Stimulated activated naive CD8-positive, alpha-beta T cell treated with anti-CD3 and anti-CD28 coated beads, Interleukin-15, amount 100 ng/mL, for 72 hours (primary cell): ENCODE results near the gene TMEM236.

Experiments
- ATAC-seq: fragments of 150-1000 bp; cut with Tn5 transposase; 2 replicates; pipeline ENCODE4 v1.10.0; 2021; ENCODE audit warnings: mild to moderate bottlenecking, moderate library complexity
- DNase-seq, 2 donors: peaks; one replicate each; pipeline ENCODE4 v3.0.0; 2021 to 2022
- H3K27ac Mint-ChIP-seq, 2 donors: one replicate each; pipeline ENCODE4 v1.8.0; 2022; ENCODE audit warnings: mild to moderate bottlenecking in 2 of 2, mixed read lengths in 2 of 2, moderate library complexity in 2 of 2
- H3K27me3 Mint-ChIP-seq: one replicate; pipeline ENCODE4 v1.8.0; 2022; ENCODE audit warnings: mixed read lengths
- H3K4me1 Mint-ChIP-seq: one replicate; pipeline ENCODE4 v1.8.0; 2022; ENCODE audit warnings: mild to moderate bottlenecking, mixed read lengths
- H3K4me3 Mint-ChIP-seq, 2 donors: one replicate each; pipeline ENCODE4 v1.8.0; 2022; ENCODE audit warnings: mild to moderate bottlenecking in 2 of 2, mixed read lengths in 2 of 2, moderate library complexity in 1 of 2
- H3K9me3 Mint-ChIP-seq, 2 donors: one replicate each; pipeline ENCODE4 v1.8.0; 2022; ENCODE audit warnings: mixed read lengths in 2 of 2

TMEM236 gene

GRCh38 chr10:17766731-17767130 lies 14.7 kb downstream of the TMEM236 start:
- Mint-ChIP-seq H3K9me3 (no peaks in the 10 kb centered on the region), H3K4me3 (no peak overlapping the region), H3K4me1 (no peaks in the 10 kb centered on the region), H3K27ac (no peak overlapping the region), H3K27me3 (no peaks in the 10 kb centered on the region)
- no peak for DNase-seq
- ATAC-seq = no peak

GRCh38 chr10:17768496-17768895 lies 16.5 kb downstream of the TMEM236 start:
- H3K27me3 Mint-ChIP-seq = no peaks in the 10 kb centered on the region
- H3K27ac Mint-ChIP-seq = no peak overlapping the region
- DNase-seq = no peak
- ATAC-seq = no peak
- no peaks in the 10 kb centered on the region for H3K4me1 Mint-ChIP-seq
- no peak overlapping the region for H3K4me3 Mint-ChIP-seq
- H3K9me3 Mint-ChIP-seq = no peaks in the 10 kb centered on the region

- H3K27ac Mint-ChIP-seq = no peak overlapping the region
- H3K9me3 Mint-ChIP-seq = no peaks in the 10 kb centered on the region
- no peaks in the 10 kb centered on the region for H3K4me1 Mint-ChIP-seq
- no peak for ATAC-seq
- DNase-seq = no peak
- H3K4me3 Mint-ChIP-seq = no peak overlapping the region
- H3K27me3 Mint-ChIP-seq = no peaks in the 10 kb centered on the region
Measured at GRCh38 chr10:17768957-17769356, 17.0 kb downstream of the TMEM236 start.

- Mint-ChIP-seq H3K27me3 (no peaks in the 10 kb centered on the region), H3K27ac (no peak overlapping the region), H3K4me3 (no peak overlapping the region), H3K4me1 (no peaks in the 10 kb centered on the region), H3K9me3 (no peaks in the 10 kb centered on the region)
- DNase-seq = no peak
- no peak for ATAC-seq
Measured at GRCh38 chr10:17771017-17771416, 19.0 kb downstream of the TMEM236 start.

GRCh38 chr10:17779784-17780183 lies 27.8 kb downstream of the TMEM236 start:
- Mint-ChIP-seq H3K4me1 (no peaks in the 10 kb centered on the region), H3K9me3 (no peaks in the 10 kb centered on the region), H3K4me3 (no peak overlapping the region), H3K27ac (no peak overlapping the region), H3K27me3 (no peaks in the 10 kb centered on the region)
- no peak for DNase-seq
- no peak for ATAC-seq

- DNase-seq = no peak
- H3K9me3 Mint-ChIP-seq = no peaks in the 10 kb centered on the region
- H3K4me3 Mint-ChIP-seq = no peak overlapping the region
- no peaks in the 10 kb centered on the region for H3K27me3 Mint-ChIP-seq
- ATAC-seq = no peak
- no peaks in the 10 kb centered on the region for H3K4me1 Mint-ChIP-seq
- H3K27ac Mint-ChIP-seq = no peak overlapping the region
Measured at GRCh38 chr10:17780727-17781126, 28.7 kb downstream of the TMEM236 start.

GRCh38 chr10:17781856-17782255 lies 29.9 kb downstream of the TMEM236 start:
- H3K27ac Mint-ChIP-seq = no peak overlapping the region
- no peaks in the 10 kb centered on the region for H3K9me3 Mint-ChIP-seq
- ATAC-seq = no peak

GRCh38 chr10:17782921-17783665 lies 31.1 kb downstream of the TMEM236 start:
- ATAC-seq = no peak

More at GRCh38 chr10:17781856-17782255, 29.9 kb downstream of the TMEM236 start:
- DNase-seq = no peak
- Mint-ChIP-seq H3K27me3 (no peaks in the 10 kb centered on the region), H3K4me1 (no peaks in the 10 kb centered on the region), H3K4me3 (no peak overlapping the region)

GRCh38 chr10:17783751-17784150 lies 31.8 kb downstream of the TMEM236 start:
- no peak overlapping the region for H3K4me3 Mint-ChIP-seq
- no peaks in the 10 kb centered on the region for H3K27me3 Mint-ChIP-seq
- H3K9me3 Mint-ChIP-seq = no peaks in the 10 kb centered on the region
- no peak for DNase-seq
- no peaks in the 10 kb centered on the region for H3K4me1 Mint-ChIP-seq
- no peak for ATAC-seq
- H3K27ac Mint-ChIP-seq = no peak overlapping the region

More at GRCh38 chr10:17782921-17783665, 31.1 kb downstream of the TMEM236 start:
- H3K9me3 Mint-ChIP-seq = no peaks in the 10 kb centered on the region
- DNase-seq = no peak
- H3K4me3 Mint-ChIP-seq = no peak overlapping the region
- no peaks in the 10 kb centered on the region for H3K4me1 Mint-ChIP-seq
- H3K27ac Mint-ChIP-seq = peak overlapping the region in 1 of 2 donors; percentile 12
- no peaks in the 10 kb centered on the region for H3K27me3 Mint-ChIP-seq

GRCh38 chr10:17784688-17785087 lies 32.7 kb downstream of the TMEM236 start:
- Mint-ChIP-seq H3K4me3 (no peak overlapping the region), H3K27me3 (no peaks in the 10 kb centered on the region), H3K9me3 (no peaks in the 10 kb centered on the region), H3K4me1 (no peaks in the 10 kb centered on the region), H3K27ac (no peak overlapping the region)
- no peak for DNase-seq
- ATAC-seq = no peak

GRCh38 chr10:17785276-17785930 lies 33.4 kb downstream of the TMEM236 start:
- H3K9me3 Mint-ChIP-seq = no peaks in the 10 kb centered on the region
- no peaks in the 10 kb centered on the region for H3K4me1 Mint-ChIP-seq
- no peak for DNase-seq
- H3K4me3 Mint-ChIP-seq = no peak overlapping the region
- H3K27ac Mint-ChIP-seq = no peak overlapping the region
- ATAC-seq = no peak
- no peaks in the 10 kb centered on the region for H3K27me3 Mint-ChIP-seq

- no peak for ATAC-seq
- Mint-ChIP-seq H3K4me3 (no peak overlapping the region), H3K27ac (no peak overlapping the region)
Measured at GRCh38 chr10:17787087-17787961, 35.3 kb downstream of the TMEM236 start.

GRCh38 chr10:17788646-17789045 lies 36.6 kb downstream of the TMEM236 start:
- Mint-ChIP-seq H3K27me3 (no peaks in the 10 kb centered on the region), H3K4me3 (no peak overlapping the region), H3K4me1 (peaks cover 6% of the 10 kb centered on the region), H3K27ac (no peak overlapping the region), H3K9me3 (no peaks in the 10 kb centered on the region)
- ATAC-seq (no peak), DNase-seq (no peak)

More at GRCh38 chr10:17787087-17787961, 35.3 kb downstream of the TMEM236 start:
- Mint-ChIP-seq H3K27me3 (no peaks in the 10 kb centered on the region), H3K4me1 (no peaks in the 10 kb centered on the region), H3K9me3 (no peaks in the 10 kb centered on the region)
- no peak for DNase-seq

GRCh38 chr10:17789396-17789795 lies 37.4 kb downstream of the TMEM236 start:
- H3K27me3 Mint-ChIP-seq = no peaks in the 10 kb centered on the region
- H3K4me1 Mint-ChIP-seq = peaks cover 6% of the 10 kb centered on the region
- DNase-seq (no peak), ATAC-seq (no peak)
- no peaks in the 10 kb centered on the region for H3K9me3 Mint-ChIP-seq
- no peak overlapping the region for H3K27ac Mint-ChIP-seq
- no peak overlapping the region for H3K4me3 Mint-ChIP-seq

- H3K4me1 Mint-ChIP-seq = peaks cover 6% of the 10 kb centered on the region
- no peak for ATAC-seq
- DNase-seq = no peak
- no peaks in the 10 kb centered on the region for H3K9me3 Mint-ChIP-seq
- H3K4me3 Mint-ChIP-seq = no peak overlapping the region
- no peak overlapping the region for H3K27ac Mint-ChIP-seq
- no peaks in the 10 kb centered on the region for H3K27me3 Mint-ChIP-seq
Measured at GRCh38 chr10:17790651-17791050, 38.6 kb downstream of the TMEM236 start.

- ATAC-seq = no peak
- peak overlapping the region in 1 of 2 donors; percentile 59 for H3K27ac Mint-ChIP-seq
Measured at GRCh38 chr10:17792991-17793390, 41.0 kb downstream of the TMEM236 start.

More at GRCh38 chr10:17792991-17793390, 41.0 kb downstream of the TMEM236 start:
- no peak for DNase-seq
- Mint-ChIP-seq H3K4me1 (peaks cover 6% of the 10 kb centered on the region), H3K27me3 (no peaks in the 10 kb centered on the region), H3K4me3 (peak overlapping the region in 1 of 2 donors; percentile 8), H3K9me3 (no peaks in the 10 kb centered on the region)
